Inferior parietal cortex (tissue), 1 donor: ENCODE data around the gene PLB1.

Experiments used
- DNase-seq: peaks from one replicate; pipeline ENCODE4 v3.0.0-alpha.2; 2016; ENCODE audit errors: extremely low spot score

Gene PLB1

GRCh38 chr2:28591711-28592335 lies 96.0 kb downstream of the PLB1 start:
- no peak for DNase-seq

DNA sequence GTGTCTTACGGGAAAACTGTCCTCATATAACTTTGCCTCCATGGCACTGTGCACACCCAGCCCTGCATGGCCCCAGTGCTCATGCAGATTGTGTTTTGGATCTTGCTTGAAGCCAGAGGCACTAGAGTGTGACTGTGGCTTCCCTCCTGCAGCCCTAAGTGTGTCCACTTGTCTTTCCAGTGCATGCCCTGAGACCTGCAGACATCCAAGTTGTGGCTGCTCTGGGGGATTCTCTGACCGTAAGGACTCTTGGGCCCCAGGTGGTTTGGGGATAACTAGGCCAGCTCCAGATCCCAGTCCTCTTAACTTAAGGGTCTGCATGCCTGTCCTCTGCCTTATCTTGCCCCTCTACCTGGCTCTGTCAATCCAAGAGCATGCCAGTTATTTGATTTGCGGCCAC lies 96.6 kb downstream of the PLB1 start:
- no peak for DNase-seq

- DNase-seq = no peak
Observed at GRCh38 chr2:28593160-28593755, 97.4 kb downstream of the PLB1 start.

DNA sequence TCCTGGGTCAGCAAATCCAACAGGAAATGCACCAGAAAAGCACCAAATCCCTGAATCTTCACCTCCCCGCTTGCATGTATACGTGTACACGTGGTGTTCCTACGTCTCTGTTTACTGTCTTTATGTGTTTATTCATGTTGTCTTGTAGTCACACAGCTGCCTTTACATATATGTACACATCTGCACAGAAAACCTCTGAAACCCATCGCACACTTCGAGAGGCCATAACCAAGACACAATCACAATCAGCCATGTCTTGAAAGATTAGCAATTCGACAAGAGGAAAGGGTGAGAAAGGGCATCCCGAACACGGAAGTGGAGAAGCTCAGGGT lies 98.1 kb downstream of the PLB1 start:
- DNase-seq = no peak

DNA sequence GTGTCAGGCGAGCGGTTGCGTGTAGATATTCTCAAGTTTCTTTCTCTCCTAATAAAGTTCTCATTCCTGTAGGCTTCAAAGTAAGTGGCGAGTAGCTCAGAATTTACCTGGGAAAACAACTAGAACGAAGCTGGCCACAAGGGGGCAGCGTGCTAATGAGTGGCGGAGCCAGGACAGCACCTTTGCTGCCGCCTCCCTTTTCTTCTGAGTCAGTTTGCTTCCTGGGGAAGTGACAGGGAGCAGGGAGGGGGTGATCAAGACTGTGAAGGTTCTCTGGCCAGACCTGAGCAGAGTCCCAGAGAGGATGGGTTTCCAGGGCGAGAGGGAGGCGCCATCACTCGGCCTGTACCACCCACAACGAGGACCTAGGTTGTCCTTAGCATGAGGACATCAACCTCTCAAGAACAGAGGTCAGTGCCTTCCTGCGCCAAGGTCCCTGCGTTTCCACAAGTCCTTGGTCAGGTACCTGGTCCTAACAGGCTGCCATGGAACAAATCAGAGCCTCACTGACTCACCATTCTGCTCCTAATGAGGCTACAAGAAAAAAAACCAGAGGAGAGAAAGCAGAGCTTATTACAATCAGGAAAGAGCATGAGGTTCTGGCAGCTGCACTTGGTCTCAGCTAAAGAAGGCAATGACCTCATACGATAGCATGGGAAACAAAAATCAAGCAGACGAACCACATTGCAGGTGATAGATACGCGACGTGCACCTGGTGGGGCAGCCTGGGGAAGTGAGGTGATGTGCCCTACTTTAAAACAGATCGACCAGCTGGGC lies 98.7 kb downstream of the PLB1 start:
- DNase-seq = peak; percentile 89

DNA sequence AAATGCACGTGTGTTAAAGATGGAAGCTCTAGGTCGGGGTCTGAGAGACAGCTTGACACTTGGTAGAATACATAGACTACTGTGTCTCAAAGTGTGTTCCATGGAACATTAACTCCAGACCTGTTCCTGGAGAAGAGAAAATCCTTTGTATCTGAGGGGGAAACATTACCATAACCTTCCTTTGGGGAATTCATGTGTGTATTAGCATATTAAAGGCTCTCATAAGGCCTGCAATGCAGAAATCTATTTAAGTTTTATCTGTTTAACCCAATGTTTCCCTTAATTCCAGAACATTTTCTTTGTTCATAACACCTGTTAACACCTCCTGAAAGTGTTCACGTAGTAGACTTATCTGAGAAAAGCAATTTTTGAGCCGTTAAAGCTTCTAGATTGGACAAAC lies 99.5 kb downstream of the PLB1 start:
- no peak for DNase-seq

- no peak for DNase-seq
Observed at GRCh38 chr2:28598484-28598883, 102.6 kb downstream of the PLB1 start.

- no peak for DNase-seq
Observed at GRCh38 chr2:28600181-28600580, 104.3 kb downstream of the PLB1 start.

DNA sequence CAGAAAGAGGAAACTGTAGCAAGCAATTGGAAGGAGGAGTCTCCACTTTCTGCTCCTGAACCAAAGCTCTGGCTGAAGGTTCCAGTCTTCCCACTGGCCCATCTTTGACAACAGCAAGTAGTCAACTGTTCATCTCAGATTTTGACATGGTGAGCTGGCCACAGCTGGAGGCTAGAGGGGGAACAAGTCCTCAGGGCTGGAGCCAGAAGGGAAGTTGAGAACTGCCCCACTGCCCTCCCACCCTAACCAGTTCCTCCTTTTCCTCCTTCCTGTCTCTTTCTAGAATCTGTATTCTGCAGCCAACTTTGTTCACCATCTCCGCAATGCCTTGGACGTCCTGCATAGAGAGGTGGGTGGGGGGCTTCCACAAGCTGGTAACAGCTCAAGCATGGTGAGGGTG lies 105.8 kb downstream of the PLB1 start:
- no peak for DNase-seq

GRCh38 chr2:28602136-28602660 lies 106.3 kb downstream of the PLB1 start:
- DNase-seq = no peak

DNA sequence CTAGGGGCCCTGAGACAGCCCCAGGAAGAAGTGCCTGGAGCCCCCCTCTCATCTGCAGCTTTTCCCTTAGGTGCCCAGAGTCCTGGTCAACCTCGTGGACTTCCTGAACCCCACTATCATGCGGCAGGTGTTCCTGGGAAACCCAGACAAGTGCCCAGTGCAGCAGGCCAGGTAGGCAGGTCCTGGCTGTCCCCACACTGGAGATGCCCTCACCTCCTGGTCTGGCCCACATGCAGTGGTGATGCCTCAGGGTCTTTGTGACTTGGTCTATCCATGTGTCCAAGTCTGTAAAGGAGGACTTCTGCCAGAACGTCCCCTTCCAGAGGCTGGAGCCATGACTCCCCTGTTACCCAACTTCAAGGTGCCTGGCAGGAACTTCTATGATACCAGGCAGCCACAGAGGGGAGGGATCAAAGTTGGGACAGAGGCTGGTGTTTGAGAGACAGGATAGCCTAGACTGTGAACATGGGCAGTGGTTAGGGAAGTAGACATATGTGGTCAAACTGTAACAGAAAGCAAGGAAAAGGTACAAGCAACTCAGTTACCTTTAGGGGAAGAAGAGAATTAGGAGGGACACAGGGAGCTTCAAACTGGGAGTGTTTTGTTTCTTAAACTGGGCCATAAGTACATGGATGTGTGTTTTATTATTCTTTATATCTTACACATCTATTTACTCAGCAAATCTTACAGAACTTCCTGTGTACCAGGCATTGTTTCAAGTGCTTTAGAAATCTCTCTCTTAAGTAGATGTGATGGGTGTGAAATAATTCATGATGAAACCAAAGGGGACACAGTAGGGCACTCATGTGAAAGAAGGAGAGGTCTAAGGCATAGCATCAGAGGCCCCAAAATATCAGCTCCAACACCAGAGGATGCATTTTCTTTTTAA lies 107.1 kb downstream of the PLB1 start:
- DNase-seq = no peak

DNA sequence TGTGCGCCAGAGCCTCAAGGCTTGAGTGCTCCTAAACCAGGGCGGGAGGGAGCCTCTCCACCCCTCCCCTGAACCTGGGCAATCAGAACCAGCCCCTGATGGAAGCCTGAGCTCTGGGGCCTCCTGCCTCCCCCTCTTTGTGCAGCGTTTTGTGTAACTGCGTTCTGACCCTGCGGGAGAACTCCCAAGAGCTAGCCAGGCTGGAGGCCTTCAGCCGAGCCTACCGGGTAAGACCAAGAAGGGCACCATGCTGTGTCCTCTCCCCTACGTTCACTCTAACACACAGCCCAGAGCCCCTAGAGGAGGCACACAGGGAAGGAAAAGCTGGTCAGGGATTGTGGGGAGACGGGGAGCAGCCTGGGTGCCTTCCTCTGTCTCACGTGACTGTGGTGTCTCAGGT lies 108.0 kb downstream of the PLB1 start:
- DNase-seq = no peak

GRCh38 chr2:28604284-28604843 lies 108.5 kb downstream of the PLB1 start:
- no peak for DNase-seq

DNA sequence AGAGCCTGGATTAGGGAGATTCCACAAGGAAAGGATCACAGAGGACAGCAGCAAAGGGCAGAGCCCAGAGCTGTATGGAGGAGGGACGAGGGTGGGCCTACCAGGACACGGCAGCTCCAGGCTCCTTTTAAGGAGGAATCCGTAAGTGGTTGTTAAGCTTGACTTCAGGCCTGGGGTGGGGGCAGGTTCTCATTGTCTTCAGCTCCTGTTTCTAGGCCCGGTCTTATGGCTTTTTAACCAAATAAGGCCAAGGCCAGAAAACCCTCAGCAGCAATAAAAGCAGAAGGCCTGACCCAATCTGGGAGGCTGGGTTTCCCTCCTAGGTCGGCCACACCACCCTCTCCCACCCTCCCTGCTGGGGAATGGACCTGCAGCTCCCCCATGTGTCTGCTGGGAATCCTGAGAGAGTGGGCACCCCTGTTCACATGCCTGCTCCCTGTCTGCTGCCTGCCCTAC lies 111.2 kb downstream of the PLB1 start:
- no peak for DNase-seq

- peak; percentile 57 for DNase-seq
Observed at GRCh38 chr2:28607730-28608499, 112.1 kb downstream of the PLB1 start.

GRCh38 chr2:28608500-28609424 lies 112.9 kb downstream of the PLB1 start:
- no peak for DNase-seq

DNA sequence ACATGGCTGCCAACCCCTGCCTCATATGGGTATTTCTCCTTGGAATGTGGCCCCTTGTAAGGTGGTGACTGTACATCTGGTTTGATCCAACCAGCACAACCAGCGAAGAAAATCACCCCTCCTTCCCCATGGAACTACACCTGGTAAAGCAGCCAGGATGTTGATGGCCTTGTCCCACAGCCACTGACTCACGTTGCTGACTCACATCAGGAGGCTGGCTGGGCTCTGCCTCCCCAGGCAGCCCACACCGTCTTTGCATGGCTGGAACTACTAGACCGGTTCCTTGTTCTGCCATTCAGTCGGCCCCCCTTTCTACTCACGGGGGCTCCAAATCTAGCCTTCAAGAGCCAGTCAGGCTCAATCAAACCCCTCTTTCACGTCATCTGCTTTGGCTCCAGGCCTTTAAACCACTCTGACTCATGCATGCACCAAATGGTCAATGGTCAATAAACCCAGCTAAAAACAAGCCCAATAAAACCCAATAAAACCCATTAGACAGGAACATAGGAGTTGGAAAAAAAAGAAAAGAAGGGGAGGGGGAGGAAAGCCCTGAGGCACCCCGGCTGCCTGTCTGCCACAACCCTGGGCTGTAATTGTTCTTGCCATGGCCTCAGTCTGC lies 114.8 kb downstream of the PLB1 start:
- no peak for DNase-seq

GRCh38 chr2:28612131-28612812 lies 116.4 kb downstream of the PLB1 start:
- DNase-seq = no peak

DNA sequence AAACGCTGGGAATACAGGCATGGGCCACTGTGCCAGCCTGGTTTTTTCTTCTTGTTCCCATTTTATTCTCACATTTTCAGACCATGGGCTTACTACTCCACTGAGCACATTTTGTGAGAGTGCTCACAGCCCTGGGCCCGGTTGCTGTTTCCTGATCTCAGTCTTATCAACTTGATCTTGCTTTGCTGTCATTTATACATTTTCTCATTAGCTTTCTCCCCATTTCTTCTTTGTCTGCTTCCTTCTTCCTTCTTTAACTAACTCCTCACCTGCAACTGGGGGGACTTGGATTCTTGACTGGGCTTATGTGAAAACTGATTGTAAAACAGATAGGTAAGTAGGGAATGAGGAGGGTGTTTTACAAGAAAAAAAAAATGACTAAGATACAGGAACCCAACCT lies 117.3 kb downstream of the PLB1 start:
- no peak for DNase-seq
